GM21360 (cell line): ENCODE results near the gene KIZ.

ENCODE experiments used
- ATAC-seq: cut with Tn5 transposase; IDR thresholded peaks from one replicate; pipeline ENCODE4 v1.9.1; 2021; ENCODE audit warnings: mild to moderate bottlenecking, moderate library complexity; ENCODE audit not compliant: unreplicated experiment

KIZ gene

GRCh38 chr20:21257192-21257591 lies 131.3 kb downstream of the KIZ start:
- no peak for ATAC-seq

GRCh38 chr20:21258411-21258810 lies 132.5 kb downstream of the KIZ start:
- no peak for ATAC-seq

DNA sequence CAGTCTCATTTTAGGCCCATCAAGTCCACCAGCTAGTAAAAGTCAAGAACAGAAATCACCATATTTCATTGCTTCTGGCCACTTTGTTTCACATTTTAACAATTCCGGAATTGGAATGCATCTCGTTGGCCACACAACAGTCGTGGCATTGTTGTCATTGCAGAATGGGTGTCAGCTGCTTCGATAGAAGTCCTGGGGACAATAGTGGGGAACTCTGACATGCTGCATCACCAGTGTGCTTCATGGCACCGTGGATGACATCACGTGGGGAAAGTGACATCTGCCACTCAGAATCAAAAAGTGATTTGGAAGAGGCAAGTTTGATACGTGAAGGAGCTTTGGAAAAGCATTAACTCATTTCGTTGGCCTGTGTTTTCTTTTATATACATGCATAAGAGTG lies 133.5 kb downstream of the KIZ start:
- ATAC-seq: no peak

DNA sequence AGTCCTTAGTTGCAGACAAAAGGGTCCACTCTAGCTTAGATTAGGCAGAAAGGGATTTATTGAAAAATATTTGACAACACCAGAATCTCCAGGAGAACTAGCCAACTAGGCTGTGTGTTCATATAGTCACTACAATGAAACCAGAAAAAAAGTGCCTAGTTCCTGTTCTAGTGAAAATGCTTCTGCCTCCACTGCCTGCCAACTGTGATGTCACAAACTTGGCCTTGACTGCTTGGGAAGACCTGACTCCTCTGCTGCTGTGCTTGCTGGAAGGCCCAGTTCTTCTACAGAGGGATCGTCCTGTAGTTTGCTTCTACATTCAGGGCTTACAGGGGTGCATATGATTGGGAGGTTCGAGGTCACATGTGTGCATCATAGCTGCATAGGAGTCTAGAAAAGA lies 136.9 kb downstream of the KIZ start:
- no peak for ATAC-seq

GRCh38 chr20:21265261-21266190 lies 139.6 kb downstream of the KIZ start:
- ATAC-seq: no peak

DNA sequence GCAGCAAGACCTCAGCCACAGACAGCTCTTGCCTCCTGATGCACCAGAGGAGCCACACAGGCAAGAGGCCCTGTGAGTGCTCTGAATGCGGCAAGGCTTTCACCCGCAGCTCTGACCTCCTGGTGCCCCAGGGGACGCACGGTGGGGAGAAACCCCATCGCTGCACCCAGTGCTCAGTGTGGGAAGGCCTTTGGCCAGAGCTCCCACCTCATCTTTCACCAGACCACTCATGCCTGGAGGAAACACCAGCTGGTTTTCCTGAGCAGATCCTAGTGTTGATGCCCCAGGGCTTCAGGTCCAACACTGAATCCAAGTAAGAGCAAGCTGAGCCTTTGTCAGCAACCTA lies 140.3 kb downstream of the KIZ start:
- ATAC-seq: no peak

- no peak for ATAC-seq
These were observed 143.9 kb downstream of the KIZ start for GRCh38 chr20:21269772-21270171.

GRCh38 chr20:21270806-21271205 lies 144.9 kb downstream of the KIZ start:
- no peak for ATAC-seq

GRCh38 chr20:21272279-21272678 lies 146.4 kb downstream of the KIZ start:
- ATAC-seq: peak; percentile 73

DNA sequence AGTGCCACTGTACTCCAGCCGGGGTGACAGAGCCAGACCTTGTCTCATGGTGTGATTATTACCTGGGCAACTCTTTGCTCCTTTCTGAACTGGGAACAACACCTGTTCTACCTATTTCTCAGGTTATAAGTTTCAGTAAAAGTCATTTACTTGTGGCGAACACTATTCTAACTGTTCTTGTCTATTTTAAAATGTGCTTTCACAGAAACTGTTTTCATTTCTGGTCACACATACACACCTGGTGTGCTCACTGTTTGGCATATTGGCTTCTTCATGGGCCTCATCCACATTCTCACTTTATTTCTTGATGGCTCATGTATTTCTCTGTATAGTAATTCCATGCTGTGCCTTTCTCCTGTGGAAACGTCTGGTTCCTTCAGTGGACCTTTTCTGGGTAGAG lies 146.8 kb downstream of the KIZ start:
- ATAC-seq: peak; percentile 51

- no peak for ATAC-seq
These were observed 148.0 kb downstream of the KIZ start for GRCh38 chr20:21273755-21274386.

GRCh38 chr20:21278829-21279228 lies 152.9 kb downstream of the KIZ start:
- no peak for ATAC-seq

DNA sequence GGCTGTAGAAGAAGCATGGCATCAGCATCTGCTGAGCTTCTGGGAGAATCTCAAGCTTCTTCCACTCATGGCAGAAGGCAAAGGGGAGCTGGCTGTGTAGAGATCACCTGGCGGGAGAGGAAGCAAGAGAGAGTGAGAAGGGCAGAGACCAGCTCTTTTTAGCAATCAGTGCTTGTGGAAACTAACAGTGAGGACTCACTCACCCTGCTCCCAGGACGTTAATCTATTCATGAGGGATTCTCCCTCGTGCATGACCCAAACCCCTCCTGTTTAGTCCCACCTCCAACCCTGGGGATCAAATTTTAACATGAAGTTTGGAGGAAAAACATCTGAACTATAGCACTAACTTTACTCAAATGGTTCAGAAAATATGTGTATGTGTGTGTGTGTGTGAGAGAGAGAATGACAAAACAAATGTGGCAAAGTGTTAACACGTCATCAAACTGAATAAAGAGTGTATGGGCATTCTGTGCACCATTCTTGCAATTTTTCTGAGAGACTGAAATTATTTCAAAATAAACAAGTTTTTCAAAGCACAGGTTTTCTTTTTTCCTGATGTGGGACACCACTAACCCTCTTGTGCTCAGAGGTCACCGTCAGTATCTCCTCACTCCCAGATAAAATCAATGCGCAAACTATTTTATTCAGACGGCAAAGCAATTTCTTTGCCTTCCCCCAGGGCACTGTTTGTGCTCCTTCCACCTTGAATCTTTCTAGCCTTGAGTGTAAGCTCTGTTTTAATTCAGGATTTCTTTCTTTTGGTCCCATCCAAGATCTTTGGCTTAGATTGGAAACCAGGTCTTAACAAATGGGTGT lies 154.0 kb downstream of the KIZ start:
- no peak for ATAC-seq

DNA sequence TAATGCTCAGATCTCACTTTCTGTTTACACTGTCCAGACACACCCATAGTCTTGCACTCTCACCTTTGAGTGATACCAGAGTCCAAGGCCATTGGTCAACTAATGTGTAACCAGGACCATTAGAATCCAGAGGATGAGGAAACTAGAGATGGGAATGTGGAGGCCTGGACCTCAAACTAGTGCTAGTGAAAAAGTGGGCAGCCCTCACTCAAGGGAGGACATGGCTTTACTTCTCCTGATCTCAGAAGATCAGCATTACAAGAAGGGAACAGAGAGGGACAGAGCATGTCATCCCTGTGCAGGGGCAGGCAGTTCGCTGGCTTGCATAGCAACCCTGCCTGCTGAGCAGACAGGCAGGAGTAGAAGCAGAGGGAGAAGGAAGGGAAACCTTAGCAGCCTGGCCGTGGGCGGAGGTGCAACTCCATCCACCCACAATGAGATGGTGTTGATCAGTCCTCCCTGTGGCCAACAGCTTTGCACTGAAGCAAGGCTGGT lies 154.7 kb downstream of the KIZ start:
- ATAC-seq: peak; percentile 51

- no peak for ATAC-seq
These were observed 160.9 kb downstream of the KIZ start for GRCh38 chr20:21286775-21287174.

GRCh38 chr20:21288587-21289370 lies 162.9 kb downstream of the KIZ start:
- no peak for ATAC-seq

DNA sequence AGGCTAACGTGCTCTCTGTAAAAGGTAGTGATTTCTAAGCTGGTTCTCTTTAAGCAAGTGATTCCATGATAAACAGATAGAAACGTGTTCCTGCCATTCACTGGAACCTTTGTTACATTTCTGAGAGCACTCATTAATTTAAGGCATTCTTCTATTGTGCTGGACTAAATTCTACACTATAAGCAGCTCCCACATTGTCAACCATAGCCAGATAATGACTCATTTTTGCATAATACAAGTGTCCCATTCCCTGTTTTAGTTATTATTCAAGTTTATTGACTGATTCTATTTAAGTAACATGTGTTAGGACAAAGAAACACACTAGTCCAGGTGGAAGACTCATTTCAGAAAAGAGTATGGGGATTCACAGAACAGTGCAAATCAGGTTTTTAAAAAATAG lies 163.8 kb downstream of the KIZ start:
- ATAC-seq: no peak

DNA sequence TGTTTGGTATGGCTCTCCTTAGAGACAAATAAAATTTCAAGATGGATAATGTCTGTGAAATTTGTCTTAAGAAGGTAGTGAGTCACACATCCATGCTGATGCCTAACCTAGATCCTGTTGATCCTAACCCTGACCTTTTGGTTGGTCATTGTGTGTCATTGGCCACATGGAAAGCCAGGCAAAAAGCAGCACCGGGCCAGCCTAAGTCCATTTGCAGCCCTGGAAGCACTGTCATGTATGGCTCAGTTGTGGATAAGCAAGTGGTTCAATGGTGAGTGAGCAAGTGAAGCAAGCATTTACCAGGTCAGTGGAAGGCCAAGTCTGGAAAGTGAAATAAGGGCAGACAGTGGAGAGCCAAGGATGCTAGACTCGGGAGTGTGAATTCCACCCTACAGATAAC lies 165.1 kb downstream of the KIZ start:
- no peak for ATAC-seq

- no peak for ATAC-seq
These were observed 168.9 kb downstream of the KIZ start for GRCh38 chr20:21294755-21295154.
